Astrocyte of the cerebellum (primary cell): ENCODE results near the gene BMP10.

Source experiments
- DNase-seq: peaks from one replicate; pipeline ENCODE4 v3.0.0-alpha.2; 2011; ENCODE audit warnings: low read depth
- H3K4me3 ChIP-seq: 2 replicates; pipeline ENCODE4 v1.5.1; 2011; ENCODE audit warnings: mild to moderate bottlenecking, low read depth, low read length, moderate library complexity
- CTCF ChIP-seq: IDR thresholded peaks from 2 replicates; pipeline ENCODE4 v1.5.1; 2012; ENCODE audit warnings: low read length, low read depth, moderate library complexity, mild to moderate bottlenecking; ENCODE audit errors: missing control alignments
- in situ Hi-C: cut with HindIII; loops from 2 replicates; pipeline ENCODE4 v1.10.0; 2017; ENCODE audit warnings: low sequenced_read_pairs

Gene BMP10

GRCh38 chr2:68908392-68908970, 37.3 kb upstream of the BMP10 start:
- in situ Hi-C loops, result no loop called here
- no peak overlapping the region for H3K4me3 ChIP-seq
- TF ChIP-seq CTCF, result no peak
- DNase-seq, result peak; percentile 82

GRCh38 chr2:68907920-68908253, 36.7 kb upstream of the BMP10 start:
- TF ChIP-seq CTCF, result no peak
- H3K4me3 ChIP-seq, result no peak overlapping the region
- no peak for DNase-seq
- in situ Hi-C loops, result no loop called here

- TF ChIP-seq CTCF, result no peak
- in situ Hi-C loops, result no loop called here
- no peak for DNase-seq
- no peak overlapping the region for H3K4me3 ChIP-seq
Measured at GRCh38 chr2:68907232-68907919, 36.2 kb upstream of the BMP10 start.

- H3K4me3 ChIP-seq, result no peak overlapping the region
- no peak for TF ChIP-seq CTCF
- DNase-seq, result no peak
- in situ Hi-C loops, result no loop called here
Measured at GRCh38 chr2:68906716-68907115, 35.5 kb upstream of the BMP10 start.

GRCh38 chr2:68905116-68905515, 33.9 kb upstream of the BMP10 start:
- DNase-seq, result no peak
- TF ChIP-seq CTCF, result no peak
- no peak overlapping the region for H3K4me3 ChIP-seq
- in situ Hi-C loops, result no loop called here

- H3K4me3 ChIP-seq, result no peak overlapping the region
- in situ Hi-C loops, result no loop called here
- DNase-seq, result no peak
- TF ChIP-seq CTCF, result no peak
Measured at GRCh38 chr2:68901561-68901960, 30.4 kb upstream of the BMP10 start.
